Endometrial microvascular endothelial cells (primary cell): ENCODE results near the gene DNAJC4. TPM values are rescaled to one million over a fixed set of nuclear protein-coding genes. Genes with fewer than 3 reads are reported as not detected.

ENCODE experiments used
- in situ Hi-C: cut with HindIII; loops from 2 replicates; pipeline ENCODE4 v1.10.0; 2017; ENCODE audit warnings: low sequenced_read_pairs, low pct_unique_long_range_greater_than_20kb; ENCODE audit errors: inconsistent ontology term
- total RNA-seq: library from RNA; depleted of rRNA; stranded (reverse); fragments of >200 nt; gene quantifications from one replicate; pipeline ENCODE4 v1.2.3, GENCODE V29; 2015; ENCODE audit errors: inconsistent ontology term

The DNAJC4 gene
- total RNA-seq, 1 donor from 2014 or later = 14.7 TPM

- in situ Hi-C loops = loop anchor here (10.0 kb wide), 1 partner anchor 203 kb away; no protein-coding TSS in a partner anchor
Measured at GRCh38 chr11:64207256-64208085, 22.9 kb upstream of the DNAJC4 start.

GRCh38 chr11:64208086-64208795 is 22.1 kb upstream of the DNAJC4 start:
- in situ Hi-C loops = loop anchor here (10.0 kb wide), 1 partner anchor 203 kb away; no protein-coding TSS in a partner anchor

- in situ Hi-C loops = loop anchor here (10.0 kb wide), 1 partner anchor 204 kb away; no protein-coding TSS in a partner anchor
Measured at GRCh38 chr11:64208796-64209562, 21.4 kb upstream of the DNAJC4 start.

- in situ Hi-C loops = loop anchor here (10.0 kb wide), 1 partner anchor 205 kb away; no protein-coding TSS in a partner anchor
Measured at GRCh38 chr11:64209563-64209843, 20.8 kb upstream of the DNAJC4 start.

- in situ Hi-C loops = no loop called here
Measured at GRCh38 chr11:64210301-64211020, 19.9 kb upstream of the DNAJC4 start.

GRCh38 chr11:64211181-64211872 is 19.0 kb upstream of the DNAJC4 start:
- in situ Hi-C loops = no loop called here

GRCh38 chr11:64216879-64217278 is 13.5 kb upstream of the DNAJC4 start:
- in situ Hi-C loops = no loop called here

GRCh38 chr11:64218628-64219353 is 11.6 kb upstream of the DNAJC4 start:
- in situ Hi-C loops = no loop called here

GRCh38 chr11:64219354-64219684 is 11.0 kb upstream of the DNAJC4 start:
- in situ Hi-C loops = no loop called here

GRCh38 chr11:64219755-64220154 is 10.6 kb upstream of the DNAJC4 start:
- in situ Hi-C loops = no loop called here

- in situ Hi-C loops = no loop called here
Measured at GRCh38 chr11:64220271-64220670, 10.1 kb upstream of the DNAJC4 start.

- in situ Hi-C loops = no loop called here
Measured at GRCh38 chr11:64220798-64221197, 9.6 kb upstream of the DNAJC4 start.

- in situ Hi-C loops = no loop called here
Measured at GRCh38 chr11:64222651-64223000, 7.7 kb upstream of the DNAJC4 start.

GRCh38 chr11:64223001-64223651 is 7.2 kb upstream of the DNAJC4 start:
- in situ Hi-C loops = no loop called here

GRCh38 chr11:64224151-64224890 is 6.0 kb upstream of the DNAJC4 start:
- in situ Hi-C loops = no loop called here

- in situ Hi-C loops = no loop called here
Measured at GRCh38 chr11:64224891-64225607, 5.3 kb upstream of the DNAJC4 start.
